Skin of body (tissue), 2 donors: ENCODE results near the gene MYO16. TPM values are rescaled to one million over a fixed set of nuclear protein-coding genes. Genes with fewer than 3 reads are reported as not detected.
"Not testable (repeated sequence)": the region's sequence is repeated elsewhere in the genome, so short reads cannot be mapped to it uniquely, and the experiment has no call there.

ENCODE experiments used
- DNase-seq: peaks from one replicate; lab custom pipeline; 2025; lab: John Stamatoyannopoulos, UW
- total RNA-seq: library from RNA; depleted of rRNA; stranded (reverse); fragments of >200 nt; gene quantifications from one replicate; pipeline ENCODE4 v1.2.3, GENCODE V29; 2014

Gene MYO16
- total RNA-seq, 1 donor from 2014 or later, result 1.7 TPM

- DNase-seq, result no peak
Observed at GRCh38 chr13:108878732-108879131, 249.3 kb downstream of the MYO16 start.

- DNase-seq, result no peak
Observed at GRCh38 chr13:108889324-108889984, 260.0 kb downstream of the MYO16 start.

GRCh38 chr13:108895220-108895704, 265.9 kb downstream of the MYO16 start:
- DNase-seq, result no peak

GRCh38 chr13:108897955-108898354, 268.5 kb downstream of the MYO16 start:
- DNase-seq, result no peak

GRCh38 chr13:108902405-108903155, 273.2 kb downstream of the MYO16 start:
- DNase-seq, result no peak

- DNase-seq, result no peak
Observed at GRCh38 chr13:108903613-108904012, 274.2 kb downstream of the MYO16 start.

DNA sequence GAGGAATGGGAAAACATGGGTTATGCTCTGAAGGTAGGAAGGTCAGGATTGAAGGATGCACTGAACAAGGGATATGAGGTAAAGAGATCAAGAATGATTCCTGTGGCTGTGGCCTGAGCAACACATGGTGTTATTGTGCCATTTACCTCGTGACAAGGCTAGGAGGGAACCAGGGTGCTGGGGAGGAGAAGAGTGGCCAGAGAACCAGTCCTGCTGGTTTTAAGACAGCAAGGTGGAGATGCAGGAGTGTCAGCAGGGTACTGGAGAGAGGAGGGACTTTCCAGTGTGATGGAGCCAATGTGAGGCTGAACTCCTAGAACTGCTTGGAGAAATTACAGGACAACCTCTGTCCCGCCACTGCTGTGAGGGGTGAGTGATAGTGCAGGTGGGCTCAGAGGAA, 282.4 kb downstream of the MYO16 start:
- no peak for DNase-seq

DNA sequence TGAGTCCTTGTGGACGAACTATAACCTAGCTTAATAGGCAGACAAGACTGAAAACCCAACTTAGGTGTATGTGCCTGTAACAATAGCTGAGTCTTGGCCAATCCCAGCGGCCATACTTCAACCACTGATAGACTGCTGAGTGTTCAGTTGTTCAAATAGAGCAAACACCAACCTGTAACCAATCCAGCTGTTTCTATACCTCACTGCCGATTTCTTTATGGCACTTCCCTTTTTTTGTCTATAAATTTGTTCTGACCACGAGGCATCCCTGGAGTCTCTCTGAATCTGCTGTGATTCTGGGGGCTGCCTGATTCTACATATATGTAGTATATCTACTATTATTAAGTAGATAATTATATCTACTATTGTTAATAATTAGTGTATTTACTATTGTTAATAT, 284.3 kb downstream of the MYO16 start:
- DNase-seq, result not testable (repeated sequence)

GRCh38 chr13:108915095-108915633, 285.8 kb downstream of the MYO16 start:
- DNase-seq, result no peak

GRCh38 chr13:108915634-108916512, 286.5 kb downstream of the MYO16 start:
- peak; percentile 72 for DNase-seq

DNA sequence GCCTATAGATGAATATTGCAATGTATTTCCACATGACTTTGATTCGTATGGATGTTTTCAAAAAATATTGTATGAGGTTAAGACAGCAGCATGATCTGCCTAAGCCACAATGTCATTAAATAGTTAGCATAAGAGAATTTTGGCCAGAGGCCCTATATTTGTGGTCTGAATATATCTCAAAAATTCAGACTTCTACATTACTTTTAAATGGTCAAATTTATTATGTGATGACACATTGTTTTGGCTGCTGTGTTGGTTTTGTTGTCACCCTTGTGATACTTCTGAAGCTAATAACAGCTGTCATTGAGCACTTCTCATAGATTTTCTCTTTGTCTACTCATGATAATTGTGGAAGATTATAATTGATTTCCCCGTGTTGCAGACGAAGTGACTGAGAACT, 288.2 kb downstream of the MYO16 start:
- peak; percentile 76 for DNase-seq

GRCh38 chr13:108919036-108919907, 289.9 kb downstream of the MYO16 start:
- DNase-seq, result no peak

DNA sequence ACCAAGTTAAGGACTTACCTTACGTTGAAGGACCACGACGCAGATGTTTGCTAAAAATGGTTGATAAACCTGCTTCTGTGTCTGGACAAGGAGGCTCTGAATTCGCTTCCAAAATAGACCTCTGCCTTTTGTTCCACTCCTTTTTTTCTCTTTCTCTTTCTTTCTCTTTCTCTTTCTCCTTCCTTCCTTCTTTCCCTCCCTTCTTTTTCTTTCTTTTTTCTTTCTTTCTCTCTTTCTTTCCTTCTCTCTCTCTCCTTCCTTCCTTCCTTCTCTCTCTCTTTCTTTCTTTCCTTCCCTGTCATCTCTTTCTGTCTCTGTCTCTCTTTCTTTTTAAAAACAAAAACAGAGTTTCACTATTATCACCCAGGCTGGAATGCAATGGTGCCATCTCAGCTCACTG, 290.7 kb downstream of the MYO16 start:
- DNase-seq, result no peak

- no peak for DNase-seq
Observed at GRCh38 chr13:108921238-108921637, 291.8 kb downstream of the MYO16 start.

- DNase-seq, result no peak
Observed at GRCh38 chr13:108922108-108922507, 292.7 kb downstream of the MYO16 start.

DNA sequence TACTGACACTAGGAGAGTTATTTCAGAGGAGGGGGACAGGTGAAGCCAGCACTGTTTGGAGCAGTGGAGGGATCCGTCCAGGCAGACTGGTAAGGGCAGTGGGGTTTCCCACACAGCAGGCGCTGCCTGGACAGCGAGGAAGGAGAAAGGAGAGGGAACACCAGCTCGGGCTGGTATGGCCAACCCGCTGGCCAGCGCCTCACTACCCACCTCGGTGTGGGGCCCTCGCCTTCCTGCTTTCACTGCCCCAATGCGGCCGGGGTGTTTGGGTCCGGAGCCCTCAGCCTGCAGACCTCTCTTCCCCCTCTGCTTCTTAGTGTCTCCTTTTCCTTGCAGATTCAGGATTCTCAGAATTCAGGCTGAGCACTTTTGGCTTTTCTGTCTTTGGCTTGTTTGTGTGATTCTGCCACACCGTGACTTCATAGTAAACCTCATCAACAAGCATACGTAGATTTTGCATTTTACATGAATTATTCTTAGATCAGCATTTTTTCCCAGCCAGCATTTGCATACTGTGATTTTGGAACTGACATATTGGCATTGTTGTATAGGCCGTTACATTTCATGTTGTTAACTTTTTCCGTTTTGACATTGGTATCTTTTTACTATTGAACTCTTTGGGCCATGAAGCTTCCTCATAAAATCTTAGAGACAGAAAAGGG, 294.1 kb downstream of the MYO16 start:
- DNase-seq, result no peak

GRCh38 chr13:108924134-108924533, 294.7 kb downstream of the MYO16 start:
- no peak for DNase-seq

GRCh38 chr13:108924541-108924940, 295.1 kb downstream of the MYO16 start:
- no peak for DNase-seq

- DNase-seq, result no peak
Observed at GRCh38 chr13:108925070-108925469, 295.7 kb downstream of the MYO16 start.

DNA sequence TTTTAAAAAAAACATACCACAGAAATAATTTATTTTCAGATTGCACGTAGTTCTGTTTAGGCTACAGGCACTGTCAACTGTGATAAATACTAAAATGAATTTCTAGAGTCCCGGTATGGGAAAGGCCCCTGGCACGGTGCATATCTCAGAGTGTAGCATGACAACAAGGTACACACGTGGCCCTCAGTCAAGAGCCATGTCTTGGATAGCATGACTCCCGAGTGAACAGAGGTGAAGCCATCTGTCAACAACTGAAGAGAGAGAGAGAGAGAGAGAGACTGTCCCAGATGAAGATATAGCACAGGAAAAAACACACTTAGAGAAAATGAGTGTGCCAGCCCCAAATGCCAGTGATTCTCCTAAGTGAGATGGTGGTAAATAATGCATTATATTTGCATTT, 297.5 kb downstream of the MYO16 start:
- DNase-seq, result no peak
